HG02642 (cell line): ENCODE data around the gene STC2.

Experiments
- ATAC-seq: cut with Tn5 transposase; IDR thresholded peaks from one replicate; pipeline ENCODE4 v1.9.1; 2021; ENCODE audit warnings: mild to moderate bottlenecking; ENCODE audit not compliant: unreplicated experiment, poor library complexity

Gene STC2

GRCh38 chr5:173315495-173316338 lies 12.5 kb downstream of the STC2 start:
- ATAC-seq, result no peak

DNA sequence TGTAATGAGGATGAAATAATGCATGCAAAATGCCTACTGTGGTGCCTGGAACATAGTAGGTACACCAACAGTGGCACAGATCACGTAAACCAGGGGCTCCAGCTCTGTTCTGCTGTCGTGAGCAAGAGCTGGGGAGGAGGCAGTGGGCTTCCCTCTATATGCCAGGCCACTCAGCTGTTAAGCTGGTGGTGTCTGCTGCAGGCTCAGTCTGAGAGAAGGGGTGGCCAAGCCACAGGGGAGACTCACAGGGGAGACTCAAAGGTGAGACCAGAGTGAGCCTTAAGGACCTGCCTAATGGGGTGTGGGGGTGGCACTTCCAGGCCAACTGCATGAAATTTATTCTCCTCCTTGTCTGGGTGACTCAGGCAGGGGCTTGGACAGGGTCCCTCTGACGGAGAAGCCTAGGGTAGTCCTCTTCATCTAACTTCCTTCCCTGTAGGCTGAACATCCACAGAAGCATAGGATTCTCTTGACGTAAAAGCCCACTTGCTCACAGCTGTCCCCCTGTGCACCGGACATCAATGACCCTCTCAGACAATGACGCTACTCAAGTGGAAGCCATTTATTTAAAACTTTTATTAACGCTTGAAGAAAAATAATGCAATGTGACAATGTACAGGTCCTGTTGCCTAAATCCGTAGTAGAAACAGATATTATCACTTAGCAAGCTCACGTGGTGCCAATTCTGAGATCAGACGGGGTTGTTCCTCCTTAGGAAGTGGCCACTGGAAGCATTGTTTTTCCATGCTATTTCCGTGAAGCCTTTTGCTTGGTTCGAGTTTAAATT lies 13.9 kb downstream of the STC2 start:
- ATAC-seq, result no peak

GRCh38 chr5:173313351-173313801 lies 14.8 kb downstream of the STC2 start:
- no peak for ATAC-seq

GRCh38 chr5:173312821-173313220 lies 15.4 kb downstream of the STC2 start:
- ATAC-seq, result no peak

- no peak for ATAC-seq
Measured at GRCh38 chr5:173311818-173312585, 16.2 kb downstream of the STC2 start.

DNA sequence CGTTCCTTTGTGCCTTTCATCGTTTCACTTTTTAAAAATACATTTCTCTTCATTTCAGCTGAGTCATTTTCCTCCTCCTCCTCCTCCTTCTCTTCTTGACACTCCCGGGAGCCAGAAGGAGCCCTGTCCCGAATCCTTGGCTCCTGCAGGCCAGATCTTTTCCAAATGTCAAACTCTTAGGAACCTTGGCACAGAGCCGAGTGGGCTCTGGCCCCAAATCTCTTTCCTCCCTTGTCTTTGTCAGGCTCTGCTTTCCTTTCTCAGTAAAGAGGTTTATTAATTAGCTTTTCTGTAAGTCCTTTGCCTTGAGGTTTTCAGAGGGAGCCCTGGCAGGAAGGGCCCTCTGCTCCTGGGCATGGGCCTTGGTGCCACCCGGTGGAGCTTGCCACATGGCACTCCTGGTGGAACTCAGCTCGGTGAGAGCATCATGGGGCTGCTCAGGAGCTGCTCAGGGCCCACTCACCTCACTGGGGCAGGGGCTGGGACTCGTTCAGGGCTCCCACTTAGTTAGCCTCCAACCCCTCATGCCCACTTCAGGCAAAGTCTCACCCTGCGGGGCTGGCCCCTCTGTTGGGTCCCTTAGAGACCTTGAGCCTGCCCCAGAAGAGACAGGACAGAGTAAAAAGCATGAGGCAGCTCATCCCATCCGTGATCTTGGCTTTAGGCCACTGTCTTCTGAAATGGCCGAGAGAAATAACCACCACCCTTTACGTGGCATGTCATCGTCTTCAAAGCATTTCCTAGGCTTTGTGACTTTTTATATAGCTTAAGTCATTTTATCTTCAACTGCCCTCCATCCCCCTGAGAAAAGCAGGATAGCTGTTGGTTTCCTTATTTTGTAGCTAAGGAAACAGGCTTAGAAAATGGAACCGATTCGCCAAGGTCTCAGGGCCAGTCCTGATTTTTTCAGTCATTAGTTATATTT lies 17.1 kb downstream of the STC2 start:
- ATAC-seq, result no peak

- no peak for ATAC-seq
Measured at GRCh38 chr5:173310218-173310769, 17.9 kb downstream of the STC2 start.

GRCh38 chr5:173309731-173310130 lies 18.5 kb downstream of the STC2 start:
- ATAC-seq, result no peak

DNA sequence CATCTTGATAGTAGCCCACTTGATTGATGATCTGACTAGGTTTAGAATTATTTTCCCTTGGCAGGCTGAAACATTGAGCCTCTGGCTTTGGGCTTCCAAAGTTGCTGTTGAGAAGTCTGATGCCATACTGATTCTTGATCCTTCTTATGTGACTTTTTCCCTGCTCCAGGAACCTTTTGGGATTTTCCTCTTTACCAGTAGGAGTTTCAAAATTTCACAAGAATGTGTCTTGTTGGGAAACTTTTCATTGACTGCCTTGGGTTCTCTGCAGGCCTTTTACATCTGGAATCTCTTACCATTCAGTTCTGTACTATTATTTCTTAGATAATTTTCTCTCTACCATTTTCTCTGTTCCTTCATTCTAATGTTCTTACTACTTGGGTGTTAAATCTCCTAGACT lies 20.0 kb downstream of the STC2 start:
- ATAC-seq, result no peak

- no peak for ATAC-seq
Measured at GRCh38 chr5:173307695-173308094, 20.5 kb downstream of the STC2 start.

DNA sequence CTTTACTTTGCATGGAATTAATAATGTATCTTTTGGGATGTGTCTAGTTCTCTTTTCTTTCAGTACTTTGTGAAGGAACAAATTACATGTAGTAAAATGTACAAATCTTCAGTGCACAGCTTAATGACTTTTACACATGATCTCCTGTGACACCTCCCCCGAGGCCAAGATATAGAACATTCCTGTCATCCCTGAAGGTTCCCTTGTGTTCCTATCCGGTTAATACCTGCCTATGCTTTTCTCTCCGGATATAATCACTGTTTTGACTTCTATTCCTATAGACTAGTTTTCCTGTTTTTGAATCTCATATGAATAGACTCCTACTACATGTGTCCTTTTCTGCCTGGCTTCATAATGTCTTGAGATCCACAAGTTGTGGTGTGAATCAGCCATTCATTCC lies 21.5 kb downstream of the STC2 start:
- ATAC-seq, result no peak

DNA sequence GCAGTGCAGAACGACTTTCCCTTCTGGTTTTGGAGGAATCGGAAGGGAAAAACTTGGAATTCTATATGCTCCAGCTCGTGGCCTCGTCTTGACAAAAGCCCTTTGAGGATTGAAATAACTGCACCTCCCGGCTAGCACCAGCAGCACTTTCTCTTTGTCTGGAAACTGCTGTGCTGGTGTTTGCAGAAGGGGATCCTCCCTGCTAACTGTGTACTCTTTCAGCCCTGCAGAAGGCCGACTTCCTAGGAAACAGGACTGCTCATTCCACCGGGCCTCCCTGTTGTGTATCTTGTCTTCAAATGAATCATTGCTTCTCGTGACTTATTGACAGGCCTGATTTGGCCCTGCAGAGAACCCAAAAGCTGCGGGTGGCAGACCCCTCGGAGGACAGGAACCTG lies 23.6 kb downstream of the STC2 start:
- no peak for ATAC-seq

- no peak for ATAC-seq
Measured at GRCh38 chr5:173303878-173304590, 24.2 kb downstream of the STC2 start.

- ATAC-seq, result no peak
Measured at GRCh38 chr5:173302546-173303155, 25.6 kb downstream of the STC2 start.

DNA sequence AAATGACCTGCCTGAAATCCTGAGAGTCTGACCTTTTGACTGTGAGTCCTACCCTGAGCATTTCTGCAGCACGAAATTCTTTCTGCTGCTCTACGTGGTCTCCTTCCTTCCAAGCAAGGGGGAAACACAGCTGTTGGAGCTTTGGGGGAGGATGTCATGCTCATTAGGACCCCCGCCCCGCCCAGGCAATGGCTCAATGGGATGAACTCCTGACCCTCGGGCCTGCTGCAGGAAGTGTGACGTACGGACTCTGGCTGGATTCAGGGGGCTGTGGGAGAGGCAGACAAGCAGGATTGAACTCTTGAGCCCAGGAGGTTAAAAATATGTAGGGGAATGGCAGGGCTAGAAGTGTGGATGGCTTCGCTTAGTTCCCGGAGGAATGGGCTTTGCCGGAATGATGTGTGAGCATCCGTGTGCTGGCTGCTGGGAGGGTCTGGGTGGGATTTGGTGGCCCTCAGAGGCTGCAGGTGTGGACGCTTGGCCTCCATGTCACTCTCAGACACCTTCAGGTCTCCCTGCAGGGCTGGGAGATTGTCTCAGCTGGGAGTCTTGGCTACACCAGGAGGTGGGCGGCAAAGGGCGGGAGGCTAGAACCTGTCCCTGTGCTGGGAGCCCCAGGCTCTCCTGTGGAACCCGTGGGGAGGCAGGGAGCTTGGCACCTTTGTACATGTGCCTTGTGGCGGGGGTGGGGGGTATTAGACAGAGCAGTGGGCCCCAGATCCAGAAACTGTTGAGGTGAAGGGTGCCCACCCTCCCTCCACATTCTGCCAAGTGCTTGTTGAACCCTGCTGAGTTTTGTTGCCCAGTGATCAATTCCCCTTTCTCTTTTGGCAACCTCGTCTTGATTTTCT lies 26.3 kb downstream of the STC2 start:
- ATAC-seq, result no peak

GRCh38 chr5:173300389-173301047 lies 27.7 kb downstream of the STC2 start:
- ATAC-seq, result no peak

DNA sequence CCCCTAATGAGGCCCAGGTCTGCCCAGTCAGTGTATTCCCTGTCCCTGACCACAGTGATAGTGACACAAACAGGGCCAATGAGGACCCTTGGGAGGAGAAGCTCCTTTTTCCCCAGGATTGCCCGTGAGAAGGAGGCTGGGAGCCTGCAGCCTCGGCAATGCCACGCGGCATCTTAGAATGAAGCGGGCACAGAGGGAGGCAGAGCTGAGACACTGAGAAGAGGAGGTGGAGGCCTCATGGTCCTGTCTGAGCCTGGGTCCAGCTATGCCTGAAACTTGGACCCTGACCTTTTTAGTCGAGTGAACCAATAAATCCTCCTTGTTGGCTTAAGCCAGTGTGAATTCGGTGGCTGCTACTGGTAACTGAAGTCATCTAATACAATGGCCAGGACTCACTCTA lies 28.4 kb downstream of the STC2 start:
- ATAC-seq, result no peak
